ENCODE measurements around the gene LSM4. TPM values are rescaled to one million over a fixed set of nuclear protein-coding genes. Genes with fewer than 3 reads are reported as not detected.

LSM4 gene
- total RNA-seq, 1 donor from 2014 or later = 150 TPM

DNA sequence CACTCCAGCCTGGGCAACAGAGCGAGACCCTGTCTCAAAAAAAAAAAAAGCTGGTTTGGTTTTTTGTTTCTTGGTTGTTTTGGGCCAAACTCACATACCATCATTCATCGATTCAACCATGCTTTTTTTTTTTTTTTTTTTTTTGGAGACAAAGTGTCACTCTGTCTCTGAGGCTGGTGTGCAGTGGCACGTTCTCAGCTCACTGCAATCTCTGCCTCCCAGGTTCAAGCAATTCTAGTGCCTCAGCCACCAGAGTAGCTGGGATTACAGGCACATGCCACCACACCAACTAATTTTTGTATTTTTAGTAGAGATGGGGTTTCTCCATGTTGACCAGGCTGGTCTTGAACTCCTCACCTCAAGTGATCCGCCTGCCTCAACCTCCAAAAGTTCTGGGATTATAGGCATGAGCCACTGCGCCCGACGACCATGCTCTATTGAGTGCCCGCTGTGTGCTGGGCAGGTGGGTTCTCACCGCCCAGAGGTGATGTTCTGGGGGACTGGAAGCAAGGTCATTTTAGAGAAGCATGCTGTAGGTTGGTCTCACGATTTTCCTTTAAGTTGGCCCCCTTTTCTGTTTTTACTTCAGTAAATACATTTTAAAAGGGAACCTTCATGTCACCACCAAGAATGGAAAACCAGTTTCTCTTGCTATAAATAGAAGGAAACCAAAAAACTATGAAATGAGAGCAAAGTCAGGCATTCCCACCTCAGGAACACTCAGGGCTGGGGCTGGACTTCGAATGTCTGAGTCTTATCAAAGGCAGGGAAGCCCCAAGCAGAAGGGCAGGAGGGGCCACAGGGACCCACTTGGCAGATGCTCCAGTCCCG, 33.2 kb downstream of the LSM4 start:
- Mint-ChIP-seq H3K4me1 (ENCODE audit: low read depth) (peaks cover 16% of the 10 kb centered on the region), H3K4me3 (ENCODE audit: low read depth) (no peak overlapping the region), H3K27ac (peak overlapping the region; percentile 52)

DNA sequence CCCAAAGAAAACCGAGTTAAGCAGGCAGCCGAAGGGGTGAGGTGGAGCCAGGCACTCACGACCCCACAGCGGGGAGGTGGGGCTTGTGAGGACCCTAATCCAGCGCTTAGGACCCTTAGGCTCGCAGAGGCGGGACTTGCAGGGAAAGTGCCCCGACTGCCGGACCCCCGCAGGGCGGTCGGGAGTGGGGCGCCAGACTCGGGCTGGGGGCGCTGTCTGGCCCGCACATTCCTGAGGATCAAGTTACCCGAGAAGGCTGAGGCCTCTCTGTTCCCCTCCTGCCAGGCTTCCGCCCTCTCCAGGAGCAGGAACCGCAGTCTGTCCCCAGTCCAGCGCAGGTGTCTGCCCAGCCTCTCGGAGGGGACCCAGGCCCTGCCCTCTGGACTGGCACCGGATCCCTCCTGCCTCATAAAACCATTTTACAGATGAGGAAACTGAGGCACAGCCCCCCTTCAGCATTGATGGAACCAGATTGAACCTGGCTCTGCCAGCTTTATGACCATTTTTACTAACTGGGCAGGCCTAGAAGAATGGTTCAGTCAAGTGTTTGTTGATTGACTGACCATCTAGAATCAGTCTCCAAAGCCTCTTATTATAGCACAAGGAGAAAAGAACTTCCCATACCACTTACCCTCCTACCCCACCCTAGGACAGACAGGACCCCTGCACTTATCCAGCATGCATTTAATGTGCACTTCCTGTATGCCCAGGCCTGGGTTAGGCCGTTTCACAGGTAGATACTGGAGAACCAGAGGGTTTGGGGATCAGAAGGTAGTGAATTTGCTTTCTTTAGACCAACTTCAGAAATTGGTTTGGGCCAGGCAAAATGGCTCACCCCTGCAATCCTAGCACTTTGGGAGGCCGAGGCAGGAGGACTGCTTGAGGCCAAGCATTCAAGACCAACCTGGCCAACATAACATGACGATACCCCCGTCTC, 34.8 kb downstream of the LSM4 start:
- Mint-ChIP-seq H3K27me3 (no peaks in the 10 kb centered on the region), H3K4me1 (ENCODE audit: low read depth) (peaks cover 13% of the 10 kb centered on the region), H3K27ac (peak overlapping the region; percentile 73), H3K9me3 (ENCODE audit: low read depth) (no peaks in the 10 kb centered on the region), H3K36me3 (ENCODE audit: insufficient read depth) (no peaks in the 10 kb centered on the region), H3K4me3 (ENCODE audit: low read depth) (peak overlapping the region; percentile 16)
- TF ChIP-seq, protein P1, sequence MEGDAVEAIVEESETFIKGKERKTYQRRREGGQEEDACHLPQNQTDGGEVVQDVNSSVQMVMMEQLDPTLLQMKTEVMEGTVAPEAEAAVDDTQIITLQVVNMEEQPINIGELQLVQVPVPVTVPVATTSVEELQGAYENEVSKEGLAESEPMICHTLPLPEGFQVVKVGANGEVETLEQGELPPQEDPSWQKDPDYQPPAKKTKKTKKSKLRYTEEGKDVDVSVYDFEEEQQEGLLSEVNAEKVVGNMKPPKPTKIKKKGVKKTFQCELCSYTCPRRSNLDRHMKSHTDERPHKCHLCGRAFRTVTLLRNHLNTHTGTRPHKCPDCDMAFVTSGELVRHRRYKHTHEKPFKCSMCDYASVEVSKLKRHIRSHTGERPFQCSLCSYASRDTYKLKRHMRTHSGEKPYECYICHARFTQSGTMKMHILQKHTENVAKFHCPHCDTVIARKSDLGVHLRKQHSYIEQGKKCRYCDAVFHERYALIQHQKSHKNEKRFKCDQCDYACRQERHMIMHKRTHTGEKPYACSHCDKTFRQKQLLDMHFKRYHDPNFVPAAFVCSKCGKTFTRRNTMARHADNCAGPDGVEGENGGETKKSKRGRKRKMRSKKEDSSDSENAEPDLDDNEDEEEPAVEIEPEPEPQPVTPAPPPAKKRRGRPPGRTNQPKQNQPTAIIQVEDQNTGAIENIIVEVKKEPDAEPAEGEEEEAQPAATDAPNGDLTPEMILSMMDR (IDR thresholded peaks at IDR 0.05; ENCODE audit: unreplicated experiment) = peak; percentile 25
- DNase-seq (ENCODE audit: low spot score, unreplicated experiment) = no peak

More for the DNA sequence above, 33.2 kb downstream of the LSM4 start:
- no peaks in the 10 kb centered on the region for H3K27me3 Mint-ChIP-seq
- no peaks in the 10 kb centered on the region for H3K9me3 Mint-ChIP-seq (ENCODE audit: low read depth)
- TF ChIP-seq, protein P1 (IDR thresholded peaks at IDR 0.05; ENCODE audit: unreplicated experiment) = no peak
- DNase-seq (ENCODE audit: low spot score, unreplicated experiment) = no peak
- no peaks in the 10 kb centered on the region for H3K36me3 Mint-ChIP-seq (ENCODE audit: insufficient read depth)

DNA sequence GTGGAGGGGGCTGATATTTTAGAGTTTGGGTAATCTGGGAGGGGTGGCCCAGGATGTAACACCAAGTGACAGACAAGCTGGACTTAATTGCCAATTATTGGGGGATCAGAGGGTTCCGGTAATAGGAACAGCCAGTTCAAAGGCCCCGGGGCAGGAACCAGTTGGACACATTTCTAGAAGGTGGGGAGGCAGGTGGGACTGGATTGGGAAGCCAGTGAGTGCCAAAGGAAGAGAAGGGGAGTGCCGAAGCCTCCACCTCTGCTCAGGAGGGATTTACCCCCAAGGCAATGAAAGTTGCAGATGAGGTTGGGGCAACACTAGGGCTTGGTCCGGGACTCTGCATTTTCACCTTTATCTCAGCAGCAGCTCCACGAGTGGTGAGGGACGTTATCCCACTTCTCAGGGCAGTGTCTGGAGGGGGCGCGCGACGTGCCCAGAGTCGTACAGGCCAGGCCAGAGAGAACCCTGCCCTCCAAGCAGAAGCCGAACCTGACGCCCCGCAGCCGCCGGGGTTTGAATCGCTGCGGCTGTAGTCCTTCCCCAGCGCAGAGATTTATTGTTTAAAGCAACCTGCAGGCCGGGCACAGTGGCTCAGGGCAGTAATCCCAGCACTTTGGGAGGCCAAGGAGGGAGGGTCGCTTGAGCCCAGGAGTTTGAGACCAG, 35.8 kb downstream of the LSM4 start:
- H3K36me3 Mint-ChIP-seq (ENCODE audit: insufficient read depth) = no peaks in the 10 kb centered on the region
- no peak overlapping the region for H3K27ac Mint-ChIP-seq
- no peak overlapping the region for H3K4me3 Mint-ChIP-seq (ENCODE audit: low read depth)
- H3K4me1 Mint-ChIP-seq (ENCODE audit: low read depth) = peaks cover 13% of the 10 kb centered on the region
- no peaks in the 10 kb centered on the region for H3K9me3 Mint-ChIP-seq (ENCODE audit: low read depth)
- no peak for DNase-seq (ENCODE audit: low spot score, unreplicated experiment)
- TF ChIP-seq, protein P1 (IDR thresholded peaks at IDR 0.05; ENCODE audit: unreplicated experiment) = no peak
- H3K27me3 Mint-ChIP-seq = no peaks in the 10 kb centered on the region

DNA sequence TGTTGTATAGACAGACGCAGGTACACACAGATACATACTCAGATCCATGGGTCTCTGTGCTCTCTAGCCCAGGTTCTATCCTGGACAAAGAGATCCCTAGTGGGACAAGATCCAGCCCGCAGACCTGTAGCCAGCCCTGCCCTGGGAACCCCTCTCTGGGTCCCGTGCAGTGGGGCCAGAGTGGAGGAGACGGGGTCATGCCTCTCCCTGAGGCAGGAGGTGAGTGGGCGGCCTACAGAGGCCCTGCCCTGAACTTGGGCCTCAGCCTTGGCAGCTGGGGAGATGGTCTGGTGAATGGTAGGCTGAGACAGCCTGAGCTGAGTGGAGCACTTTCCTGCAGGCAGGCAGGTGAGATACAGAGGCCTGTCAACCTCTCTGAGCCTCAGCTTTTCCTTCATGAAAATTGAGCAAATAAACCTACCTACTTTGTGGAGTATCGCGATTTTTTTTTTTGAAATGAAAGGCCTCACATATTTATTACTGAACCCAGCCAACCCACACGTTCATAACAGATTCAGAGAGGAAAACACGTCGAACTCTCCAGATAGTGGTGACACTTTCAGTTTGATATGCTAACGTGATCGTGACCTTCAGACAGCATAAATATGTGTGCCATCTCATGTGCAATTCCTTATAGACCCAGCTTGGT, 38.0 kb downstream of the LSM4 start:
- no peak overlapping the region for H3K4me3 Mint-ChIP-seq (ENCODE audit: low read depth)
- TF ChIP-seq, protein P1 (IDR thresholded peaks at IDR 0.05; ENCODE audit: unreplicated experiment) = no peak
- H3K4me1 Mint-ChIP-seq (ENCODE audit: low read depth) = peaks cover 9% of the 10 kb centered on the region
- peaks cover 2% of the 10 kb centered on the region for H3K36me3 Mint-ChIP-seq (ENCODE audit: insufficient read depth)
- peak overlapping the region; percentile 45 for H3K27ac Mint-ChIP-seq
- DNase-seq (ENCODE audit: low spot score, unreplicated experiment) = no peak
- no peaks in the 10 kb centered on the region for H3K27me3 Mint-ChIP-seq
- no peaks in the 10 kb centered on the region for H3K9me3 Mint-ChIP-seq (ENCODE audit: low read depth)

Measured in progenitor cell of endocrine pancreas (in vitro differentiated cells).